GM21447 (cell line): Measurements from ENCODE around the gene C8B.

ENCODE experiments used
- ATAC-seq: cut with Tn5 transposase; IDR thresholded peaks from one replicate; pipeline ENCODE4 v1.9.1; 2021; ENCODE audit not compliant: unreplicated experiment

The C8B gene

GRCh38 chr1:56903778-56904177 is 62.0 kb downstream of the C8B start:
- ATAC-seq: no peak

GRCh38 chr1:56901716-56902115 is 64.1 kb downstream of the C8B start:
- no peak for ATAC-seq

GRCh38 chr1:56898879-56899278 is 66.9 kb downstream of the C8B start:
- ATAC-seq: no peak

GRCh38 chr1:56898005-56898373 is 67.8 kb downstream of the C8B start:
- ATAC-seq: no peak

- ATAC-seq: no peak
Measured at GRCh38 chr1:56897150-56898004, 68.4 kb downstream of the C8B start.

GRCh38 chr1:56894014-56894413 is 71.8 kb downstream of the C8B start:
- ATAC-seq: no peak

GRCh38 chr1:56890229-56890628 is 75.6 kb downstream of the C8B start:
- ATAC-seq: no peak

- ATAC-seq: no peak
Measured at GRCh38 chr1:56881417-56881816, 84.4 kb downstream of the C8B start.

GRCh38 chr1:56880774-56881173 is 85.0 kb downstream of the C8B start:
- ATAC-seq: no peak
